ENCODE data around the gene IFIT5. TPM values are rescaled to one million over a fixed set of nuclear protein-coding genes. Genes with fewer than 3 reads are reported as not detected.
"Not testable (repeated sequence)": the region's sequence is repeated elsewhere in the genome, so short reads cannot be mapped to it uniquely, and the experiment has no call there.

The IFIT5 gene
- polyA plus RNA-seq, 4 donors = 4.5 to 12.9 (median 7.9) TPM

- H3K9me3 ChIP-seq (ENCODE audit: control insufficient read depth in 2 of 2, insufficient read depth in 1 of 2, low read depth in 1 of 2, low read length in 1 of 2) = no peaks in the 10 kb centered on the region
- FAIRE-seq (no peak), DNase-seq (no peak)
- H3K27ac ChIP-seq (ENCODE audit: low read depth in 1 of 3, low read length in 2 of 3) = no peak overlapping the region
- no peaks in the 10 kb centered on the region for H3K27me3 ChIP-seq (ENCODE audit: control insufficient read depth in 3 of 3, insufficient read depth in 3 of 3, low read length in 3 of 3)
- 88 to 93% (median 91%) methylated on average over 2 of the region's 2 CpGs for WGBS, 3 donors
- H3K36me3 ChIP-seq (ENCODE audit: control insufficient read depth in 3 of 3, insufficient read depth in 2 of 3, low read depth in 1 of 3, low read length in 3 of 3) = peaks cover 0 to 4% (median 3%) of the 10 kb centered on the region in 3 donors
- no peak overlapping the region for H3K4me3 ChIP-seq (ENCODE audit: low read depth in 1 of 3, low read length in 3 of 3)
- H3K4me1 ChIP-seq (ENCODE audit: control insufficient read depth in 3 of 3, insufficient read depth in 2 of 3, low read depth in 1 of 3, low read length in 2 of 3) = no peaks in the 10 kb centered on the region
These were observed 11.3 kb upstream of the IFIT5 start for GRCh38 chr10:89403043-89403442.

DNA sequence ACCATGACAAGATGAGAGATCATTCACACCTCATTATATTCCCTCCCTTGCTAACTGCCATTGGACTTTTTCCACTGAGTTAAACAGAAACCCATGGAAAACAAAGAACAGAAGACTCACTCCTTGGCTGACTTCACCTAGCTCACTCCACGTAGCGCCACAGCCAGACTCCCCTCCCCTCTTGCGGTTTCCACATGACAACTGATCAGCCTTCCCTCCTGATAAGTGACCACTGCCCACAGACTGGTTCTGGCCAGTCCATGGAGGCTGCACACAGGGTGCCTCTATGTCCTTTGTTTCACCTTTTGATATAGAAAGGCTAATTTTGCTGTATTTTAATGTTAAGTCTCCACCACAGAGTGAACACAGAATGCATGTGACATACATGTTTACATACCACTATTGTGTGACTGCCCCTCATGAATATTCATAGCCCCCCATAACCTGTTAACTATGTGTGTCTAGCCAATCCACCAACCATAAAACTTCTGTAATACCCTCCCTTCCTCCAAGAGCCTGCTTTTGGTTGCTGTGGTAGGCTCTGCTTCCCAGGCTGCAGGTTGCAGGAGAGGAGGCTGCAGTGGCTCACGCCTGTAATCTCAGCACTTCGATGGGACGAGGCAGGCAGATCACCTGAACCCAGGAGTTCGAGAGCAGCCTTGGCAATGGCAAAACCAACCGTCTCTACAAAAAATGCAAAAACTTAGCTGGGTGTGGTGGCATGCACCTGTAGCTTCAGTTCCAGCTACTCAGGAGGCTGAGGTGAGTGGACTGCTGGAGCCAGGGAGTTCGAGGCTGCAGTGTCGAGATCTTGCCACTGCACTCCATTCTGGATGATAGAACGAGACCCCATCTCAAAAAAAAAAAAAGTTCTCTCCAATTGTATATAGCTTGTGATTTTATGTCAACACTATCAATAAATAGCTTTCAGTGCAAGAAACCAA is 10.0 kb upstream of the IFIT5 start:
- DNase-seq (no peak), FAIRE-seq (no peak)
- Histone ChIP-seq H3K4me3 (ENCODE audit: low read depth in 1 of 3, low read length in 3 of 3) (no peak overlapping the region), H3K9me3 (ENCODE audit: control insufficient read depth in 2 of 2, insufficient read depth in 1 of 2, low read depth in 1 of 2, low read length in 1 of 2) (no peaks in the 10 kb centered on the region), H3K27ac (ENCODE audit: low read depth in 1 of 3, low read length in 2 of 3) (no peak overlapping the region), H3K36me3 (ENCODE audit: control insufficient read depth in 3 of 3, insufficient read depth in 2 of 3, low read depth in 1 of 3, low read length in 3 of 3) (peaks cover 0 to 4% (median 3%) of the 10 kb centered on the region in 3 donors), H3K27me3 (ENCODE audit: control insufficient read depth in 3 of 3, insufficient read depth in 3 of 3, low read length in 3 of 3) (no peaks in the 10 kb centered on the region), H3K4me1 (ENCODE audit: control insufficient read depth in 3 of 3, insufficient read depth in 2 of 3, low read depth in 1 of 3, low read length in 2 of 3) (no peaks in the 10 kb centered on the region)
- WGBS, 3 donors = 77 to 90% (median 89%) methylated on average over 11 of the region's 11 CpGs

DNA sequence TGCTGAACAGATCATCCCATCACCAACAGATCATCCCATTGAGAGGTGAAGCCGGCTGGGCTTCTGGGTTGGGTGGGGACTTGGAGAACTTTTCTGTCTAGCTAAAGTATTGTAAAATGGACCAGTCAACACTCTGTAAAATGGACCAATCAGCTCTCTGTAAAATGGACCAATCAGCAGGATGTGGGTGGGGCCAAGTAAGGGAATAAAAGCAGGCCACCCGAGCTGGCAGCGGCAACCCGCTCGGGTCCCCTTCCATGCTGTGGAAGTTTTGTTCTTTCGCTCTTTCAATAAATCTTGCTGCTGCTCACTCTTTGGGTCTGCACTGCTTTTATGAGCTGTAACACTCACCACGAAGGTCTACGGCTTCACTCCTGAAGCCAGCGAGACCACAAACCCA is 8.2 kb upstream of the IFIT5 start:
- not testable (repeated sequence) for H3K9me3 ChIP-seq (ENCODE audit: control insufficient read depth in 2 of 2, insufficient read depth in 1 of 2, low read depth in 1 of 2, low read length in 1 of 2); H3K4me3 ChIP-seq (ENCODE audit: low read depth in 1 of 3, low read length in 3 of 3); H3K27me3 ChIP-seq (ENCODE audit: control insufficient read depth in 3 of 3, insufficient read depth in 3 of 3, low read length in 3 of 3); FAIRE-seq; H3K27ac ChIP-seq (ENCODE audit: low read depth in 1 of 3, low read length in 2 of 3); DNase-seq; H3K36me3 ChIP-seq (ENCODE audit: control insufficient read depth in 3 of 3, insufficient read depth in 2 of 3, low read depth in 1 of 3, low read length in 3 of 3); H3K4me1 ChIP-seq (ENCODE audit: control insufficient read depth in 3 of 3, insufficient read depth in 2 of 3, low read depth in 1 of 3, low read length in 2 of 3)
- WGBS, 3 donors = 94 to 98% (median 97%) methylated on average over 9 of the region's 9 CpGs

DNA sequence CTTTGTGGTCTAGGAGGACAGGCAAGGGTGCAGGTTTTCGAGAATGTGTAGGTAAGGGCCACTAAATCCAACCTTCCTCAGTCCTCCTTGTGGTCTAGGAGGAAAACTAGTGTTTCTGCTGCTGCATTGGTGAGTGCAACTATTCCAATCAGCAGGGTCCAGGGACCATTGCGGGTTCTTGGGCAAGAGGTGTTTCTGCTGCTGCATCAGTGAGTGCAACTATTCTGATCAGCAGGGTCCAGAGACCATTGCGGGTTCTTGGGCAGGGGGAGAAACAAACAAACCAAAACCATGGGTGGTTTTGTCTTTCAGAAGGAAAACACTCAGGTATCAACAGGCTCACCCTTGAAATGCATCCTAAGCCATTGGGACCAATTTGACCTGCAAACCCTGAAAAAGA is 6.6 kb upstream of the IFIT5 start:
- not testable (repeated sequence) for H3K4me1 ChIP-seq (ENCODE audit: control insufficient read depth in 3 of 3, insufficient read depth in 2 of 3, low read depth in 1 of 3, low read length in 2 of 3); H3K4me3 ChIP-seq (ENCODE audit: low read depth in 1 of 3, low read length in 3 of 3); FAIRE-seq; H3K9me3 ChIP-seq (ENCODE audit: control insufficient read depth in 2 of 2, insufficient read depth in 1 of 2, low read depth in 1 of 2, low read length in 1 of 2); H3K27ac ChIP-seq (ENCODE audit: low read depth in 1 of 3, low read length in 2 of 3); H3K27me3 ChIP-seq (ENCODE audit: control insufficient read depth in 3 of 3, insufficient read depth in 3 of 3, low read length in 3 of 3); DNase-seq; H3K36me3 ChIP-seq (ENCODE audit: control insufficient read depth in 3 of 3, insufficient read depth in 2 of 3, low read depth in 1 of 3, low read length in 3 of 3)
- 96 to 100% (median 97%) methylated on average over 3 of the region's 3 CpGs for WGBS, 3 donors

DNA sequence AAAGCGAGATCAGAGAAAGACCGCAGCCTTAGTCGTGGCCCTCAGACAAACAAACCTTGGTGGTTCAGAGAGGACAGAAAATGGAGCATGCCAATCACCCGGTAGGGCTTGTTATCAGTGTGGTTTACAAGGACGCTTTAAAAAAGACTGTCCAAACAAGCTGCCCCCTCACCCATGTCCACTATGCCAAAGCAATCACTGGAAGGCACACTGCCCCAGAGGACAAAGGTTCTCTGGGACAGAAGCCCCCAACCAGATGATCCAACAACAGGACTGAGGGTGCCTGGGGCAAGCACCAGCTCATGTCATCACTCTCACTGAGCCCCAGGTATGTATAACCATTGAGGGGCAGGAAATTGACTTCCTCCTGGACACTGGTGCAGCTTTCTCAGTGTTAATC is 5.1 kb upstream of the IFIT5 start:
- not testable (repeated sequence) for H3K9me3 ChIP-seq (ENCODE audit: control insufficient read depth in 2 of 2, insufficient read depth in 1 of 2, low read depth in 1 of 2, low read length in 1 of 2); FAIRE-seq; H3K27ac ChIP-seq (ENCODE audit: low read depth in 1 of 3, low read length in 2 of 3); H3K4me1 ChIP-seq (ENCODE audit: control insufficient read depth in 3 of 3, insufficient read depth in 2 of 3, low read depth in 1 of 3, low read length in 2 of 3); DNase-seq; H3K27me3 ChIP-seq (ENCODE audit: control insufficient read depth in 3 of 3, insufficient read depth in 3 of 3, low read length in 3 of 3); H3K36me3 ChIP-seq (ENCODE audit: control insufficient read depth in 3 of 3, insufficient read depth in 2 of 3, low read depth in 1 of 3, low read length in 3 of 3); H3K4me3 ChIP-seq (ENCODE audit: low read depth in 1 of 3, low read length in 3 of 3)
- WGBS, 3 donors = 94 to 96% (median 96%) methylated on average over 5 of the region's 5 CpGs

DNA sequence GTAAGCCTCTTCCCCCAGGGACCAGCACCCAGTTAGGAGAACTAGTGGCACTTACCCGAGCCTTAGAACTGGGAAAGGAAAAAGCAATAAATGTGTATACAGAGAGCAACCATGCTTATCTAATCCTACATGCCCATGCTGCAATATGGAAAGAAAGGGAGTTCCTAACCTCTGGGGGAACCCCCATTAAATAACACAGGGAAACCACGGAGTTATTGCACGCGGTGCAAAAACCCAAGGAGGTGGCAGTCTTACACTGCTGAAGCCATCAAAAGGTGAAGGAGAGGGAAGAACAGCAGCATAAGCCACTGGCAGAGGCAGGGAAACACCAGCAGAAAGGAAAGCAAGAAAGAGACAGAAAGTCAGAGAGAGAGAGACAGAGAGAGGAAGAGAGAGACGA is 3.8 kb upstream of the IFIT5 start:
- not testable (repeated sequence) for H3K9me3 ChIP-seq (ENCODE audit: control insufficient read depth in 2 of 2, insufficient read depth in 1 of 2, low read depth in 1 of 2, low read length in 1 of 2); H3K4me3 ChIP-seq (ENCODE audit: low read depth in 1 of 3, low read length in 3 of 3); DNase-seq; H3K27ac ChIP-seq (ENCODE audit: low read depth in 1 of 3, low read length in 2 of 3); H3K36me3 ChIP-seq (ENCODE audit: control insufficient read depth in 3 of 3, insufficient read depth in 2 of 3, low read depth in 1 of 3, low read length in 3 of 3); FAIRE-seq; H3K4me1 ChIP-seq (ENCODE audit: control insufficient read depth in 3 of 3, insufficient read depth in 2 of 3, low read depth in 1 of 3, low read length in 2 of 3); H3K27me3 ChIP-seq (ENCODE audit: control insufficient read depth in 3 of 3, insufficient read depth in 3 of 3, low read length in 3 of 3)
- 77 to 91% (median 86%) methylated on average over 5 of the region's 5 CpGs for WGBS, 3 donors

- FAIRE-seq; DNase-seq; H3K4me3 ChIP-seq (ENCODE audit: low read depth in 1 of 3, low read length in 3 of 3); H3K9me3 ChIP-seq (ENCODE audit: control insufficient read depth in 2 of 2, insufficient read depth in 1 of 2, low read depth in 1 of 2, low read length in 1 of 2); H3K27me3 ChIP-seq (ENCODE audit: control insufficient read depth in 3 of 3, insufficient read depth in 3 of 3, low read length in 3 of 3); H3K36me3 ChIP-seq (ENCODE audit: control insufficient read depth in 3 of 3, insufficient read depth in 2 of 3, low read depth in 1 of 3, low read length in 3 of 3); H3K27ac ChIP-seq (ENCODE audit: low read depth in 1 of 3, low read length in 2 of 3): not testable (repeated sequence)
- H3K4me1 ChIP-seq (ENCODE audit: control insufficient read depth in 3 of 3, insufficient read depth in 2 of 3, low read depth in 1 of 3, low read length in 2 of 3) = peaks cover 0 to 14% (median 4%) of the 10 kb centered on the region in 3 donors
- 64 to 79% (median 73%) methylated on average over 2 of the region's 2 CpGs for WGBS, 3 donors
These were observed 3.2 kb upstream of the IFIT5 start for GRCh38 chr10:89411135-89411534.

GRCh38 chr10:89412276-89412675 is 2.1 kb upstream of the IFIT5 start:
- not testable (repeated sequence) for DNase-seq; H3K36me3 ChIP-seq (ENCODE audit: control insufficient read depth in 3 of 3, insufficient read depth in 2 of 3, low read depth in 1 of 3, low read length in 3 of 3); H3K9me3 ChIP-seq (ENCODE audit: control insufficient read depth in 2 of 2, insufficient read depth in 1 of 2, low read depth in 1 of 2, low read length in 1 of 2); H3K27me3 ChIP-seq (ENCODE audit: control insufficient read depth in 3 of 3, insufficient read depth in 3 of 3, low read length in 3 of 3); H3K27ac ChIP-seq (ENCODE audit: low read depth in 1 of 3, low read length in 2 of 3); H3K4me3 ChIP-seq (ENCODE audit: low read depth in 1 of 3, low read length in 3 of 3); FAIRE-seq
- H3K4me1 ChIP-seq (ENCODE audit: control insufficient read depth in 3 of 3, insufficient read depth in 2 of 3, low read depth in 1 of 3, low read length in 2 of 3) = peaks cover 0 to 16% (median 12%) of the 10 kb centered on the region in 3 donors
- 87 to 94% (median 94%) methylated on average over 10 of the region's 10 CpGs for WGBS, 3 donors

Data from small intestine (tissue), 7 donors.